GM23248 (cell line): ENCODE results near the gene AKTIP. TPM values are rescaled to one million over a fixed set of nuclear protein-coding genes. Genes with fewer than 3 reads are reported as not detected.

Experiments
- DNase-seq: peaks from one replicate; pipeline ENCODE4 v3.0.0-alpha.2; 2015
- H2AFZ ChIP-seq: fragments of 200-600 bp; sonication (generic); 2 replicates; pipeline ENCODE4 v1.6.1; 2016; ENCODE audit warnings: antibody characterized with exemption
- H3F3A ChIP-seq: fragments of 200-600 bp; sonication (generic); 2 replicates; pipeline ENCODE4 v1.6.1; 2016; ENCODE audit warnings: mild to moderate bottlenecking, antibody characterized with exemption, mixed run types; ENCODE audit not compliant: insufficient read depth
- H3K27ac ChIP-seq: fragments of 200-600 bp; sonication (generic); 2 replicates; pipeline ENCODE4 v1.5.1; 2016; ENCODE audit warnings: mild to moderate bottlenecking
- H3K27me3 ChIP-seq: fragments of 200-600 bp; sonication (generic); replicated peaks from 2 replicates; pipeline ENCODE4 v1.6.1; 2016; ENCODE audit warnings: mild to moderate bottlenecking; ENCODE audit not compliant: insufficient read depth
- H3K36me3 ChIP-seq: fragments of 200-600 bp; sonication (generic); 2 replicates; pipeline ENCODE4 v1.6.1; 2016; ENCODE audit warnings: low read depth, mild to moderate bottlenecking
- H3K4me1 ChIP-seq: fragments of 200-600 bp; sonication (generic); 2 replicates; pipeline ENCODE4 v1.6.1; 2016; ENCODE audit warnings: mild to moderate bottlenecking; ENCODE audit not compliant: insufficient read depth
- H3K4me2 ChIP-seq: fragments of 200-600 bp; sonication (generic); one replicate; pipeline ENCODE4 v1.6.1; 2016; ENCODE audit warnings: mild to moderate bottlenecking; ENCODE audit not compliant: unreplicated experiment
- H3K4me3 ChIP-seq: fragments of 200-600 bp; sonication (generic); 2 replicates; pipeline ENCODE4 v1.5.1; 2016; ENCODE audit warnings: mild to moderate bottlenecking
- H3K79me2 ChIP-seq: fragments of 200-600 bp; sonication (generic); 2 replicates; pipeline ENCODE4 v1.6.1; 2016; ENCODE audit warnings: mild to moderate bottlenecking; ENCODE audit not compliant: insufficient read depth
- H3K9ac ChIP-seq: fragments of 200-600 bp; sonication (generic); 2 replicates; pipeline ENCODE4 v1.6.1; 2016; ENCODE audit warnings: mild to moderate bottlenecking
- H3K9me2 ChIP-seq: fragments of 200-600 bp; sonication (generic); 2 replicates; pipeline ENCODE4 v1.6.1; 2016; ENCODE audit warnings: mixed run types, mild to moderate bottlenecking, moderate library complexity; ENCODE audit not compliant: insufficient read depth
- H3K9me3 ChIP-seq: fragments of 200-600 bp; sonication (generic); one replicate; pipeline ENCODE4 v1.6.1; 2017; ENCODE audit warnings: low read depth
- H4K20me1 ChIP-seq: fragments of 200-600 bp; sonication (generic); 2 replicates; pipeline ENCODE4 v1.6.0; 2016; ENCODE audit not compliant: insufficient read depth
- EZH2 ChIP-seq: fragments of 200-600 bp; sonication (generic); IDR thresholded peaks from 2 replicates; pipeline ENCODE4 v1.6.1; 2018; ENCODE audit warnings: antibody characterized with exemption, mild to moderate bottlenecking; ENCODE audit not compliant: insufficient read depth, poor library complexity, severe bottlenecking
- EZH2phosphoT487 ChIP-seq: fragments of 200-600 bp; sonication (generic); IDR thresholded peaks from 2 replicates; pipeline ENCODE4 v1.6.1; 2018; ENCODE audit warnings: antibody characterized with exemption, moderate library complexity, mild to moderate bottlenecking, low read depth; ENCODE audit not compliant: insufficient read depth
- WGBS, 2 experiments: methylation state at CpG; one replicate each; pipeline ENCODE4 v1.1.6; 2015 to 2017; ENCODE audit warnings: low lambda C conversion rate in 2 of 2, low coverage in 1 of 2; ENCODE audit errors: missing lambda C conversion rate in 2 of 2; 5-methylcytosine and 5-hydroxymethylcytosine counted together
- in situ Hi-C: fragments of 300-500 bp; cut with MboI; formaldehyde crosslinking; loops from 2 replicates; pipeline ENCODE4 v1.15.0; 2020
- polyA plus RNA-seq: library from polyadenylated mRNA; unstranded; fragments of >200 nt; fragmentation: Nextera tagmentation; extraction: Ambion mirVana; gene quantifications from 2 replicates; pipeline ENCODE4 v1.2.1, GENCODE V29; 2016
- total RNA-seq: library from RNA; depleted of rRNA; stranded (reverse); fragments of >200 nt; shearing (Covaris generic); gene quantifications from 2 replicates; pipeline ENCODE4 v1.2.3, GENCODE V29; 2014

The AKTIP gene
- total and polyA plus RNA-seq, 2 experiments from 2014 or later: 16.4 to 23.7 TPM

DNA sequence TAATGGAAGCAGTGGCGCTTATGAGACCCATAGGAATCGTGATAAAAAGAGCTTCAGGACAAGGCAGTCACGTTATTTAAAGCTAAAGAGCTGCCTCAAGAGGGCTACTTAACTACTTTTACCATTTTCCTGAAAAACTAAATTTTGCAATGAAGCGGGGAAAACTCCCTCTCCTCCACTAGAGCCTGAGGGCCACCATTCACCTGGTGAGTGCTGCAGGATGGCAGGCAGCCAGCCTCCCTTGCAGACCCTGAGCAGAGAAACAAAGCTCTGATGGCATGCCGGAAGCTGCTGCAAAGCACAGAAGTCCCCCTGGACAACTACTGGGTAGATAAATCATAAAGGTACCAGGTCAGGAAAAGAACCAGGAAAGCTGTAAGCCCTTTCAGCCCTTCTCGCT, 8.4 kb downstream of the AKTIP start:
- Histone ChIP-seq H4K20me1 (no peaks in the 10 kb centered on the region), H3K9me2 (no peaks in the 10 kb centered on the region), H3K4me1 (no peaks in the 10 kb centered on the region), H3K79me2 (no peaks in the 10 kb centered on the region), H3F3A (no peaks in the 10 kb centered on the region), H3K27me3 (no peaks in the 10 kb centered on the region), H3K27ac (no peak overlapping the region), H2AFZ (no peak overlapping the region), H3K4me2 (no peak overlapping the region), H3K4me3 (no peak overlapping the region), H3K36me3 (peaks cover 59% of the 10 kb centered on the region; the same call in 1 of the 2 replicates), H3K9me3 (no peaks in the 10 kb centered on the region), H3K9ac (no peak overlapping the region)
- TF ChIP-seq EZH2phosphoT487 (no peak), EZH2 (no peak)
- in situ Hi-C loops: no loop called here
- WGBS, 2 experiments: 98 to 99% methylated on average over 6 of the region's 6 CpGs
- no peak for DNase-seq

GRCh38 chr16:53492503-53492902, 10.5 kb downstream of the AKTIP start:
- H3K9ac ChIP-seq: no peak overlapping the region
- no peak overlapping the region for H3K4me2 ChIP-seq
- no peaks in the 10 kb centered on the region for H3K9me2 ChIP-seq
- WGBS, 2 experiments: 98 to 100% methylated on average over 1 of the region's 1 CpG
- H3F3A ChIP-seq: no peaks in the 10 kb centered on the region
- no peaks in the 10 kb centered on the region for H3K27me3 ChIP-seq
- in situ Hi-C loops: no loop called here
- H2AFZ ChIP-seq: no peak overlapping the region
- peaks cover 72% of the 10 kb centered on the region for H3K36me3 ChIP-seq
- H3K27ac ChIP-seq: no peak overlapping the region
- H3K4me1 ChIP-seq: no peaks in the 10 kb centered on the region
- no peaks in the 10 kb centered on the region for H3K9me3 ChIP-seq
- no peak for DNase-seq
- H3K4me3 ChIP-seq: no peak overlapping the region
- no peaks in the 10 kb centered on the region for H3K79me2 ChIP-seq
- TF ChIP-seq EZH2: no peak
- TF ChIP-seq EZH2phosphoT487: no peak
- H4K20me1 ChIP-seq: no peaks in the 10 kb centered on the region

- Histone ChIP-seq H3K79me2 (no peaks in the 10 kb centered on the region), H3K9me2 (no peaks in the 10 kb centered on the region), H3K4me3 (no peak overlapping the region), H4K20me1 (no peaks in the 10 kb centered on the region), H3K4me2 (no peak overlapping the region), H3K4me1 (no peaks in the 10 kb centered on the region), H3K9me3 (no peaks in the 10 kb centered on the region), H3K27me3 (no peaks in the 10 kb centered on the region), H3K36me3 (peaks cover 66% of the 10 kb centered on the region), H3K9ac (no peak overlapping the region), H3F3A (no peaks in the 10 kb centered on the region), H3K27ac (no peak overlapping the region), H2AFZ (no peak overlapping the region)
- in situ Hi-C loops: no loop called here
- DNase-seq: no peak
- TF ChIP-seq EZH2phosphoT487 (no peak), EZH2 (no peak)
- 82 to 90% methylated on average over 1 of the region's 1 CpG for WGBS, 2 experiments
These were observed 13.3 kb downstream of the AKTIP start for GRCh38 chr16:53489755-53490154.

GRCh38 chr16:53486230-53486629, 16.8 kb downstream of the AKTIP start:
- Histone ChIP-seq H3F3A (peaks cover 3% of the 10 kb centered on the region; the same call in 1 of the 2 replicates), H3K4me1 (no peaks in the 10 kb centered on the region), H3K79me2 (no peaks in the 10 kb centered on the region), H3K27ac (no peak overlapping the region), H2AFZ (no peak overlapping the region), H3K4me2 (no peak overlapping the region), H3K27me3 (no peaks in the 10 kb centered on the region), H4K20me1 (no peaks in the 10 kb centered on the region), H3K9me3 (no peaks in the 10 kb centered on the region), H3K36me3 (peaks cover 44% of the 10 kb centered on the region), H3K9me2 (no peaks in the 10 kb centered on the region), H3K4me3 (no peak overlapping the region), H3K9ac (no peak overlapping the region)
- no peak for DNase-seq
- in situ Hi-C loops: no loop called here
- no peak for TF ChIP-seq EZH2phosphoT487

GRCh38 chr16:53484542-53484941, 18.5 kb downstream of the AKTIP start:
- Histone ChIP-seq H3K4me3 (no peak overlapping the region), H3K4me1 (no peaks in the 10 kb centered on the region), H3K36me3 (peaks cover 41% of the 10 kb centered on the region), H3K9me3 (no peaks in the 10 kb centered on the region), H3F3A (peaks cover 3% of the 10 kb centered on the region; the same call in 1 of the 2 replicates), H2AFZ (no peak overlapping the region), H3K79me2 (no peaks in the 10 kb centered on the region), H3K9me2 (no peaks in the 10 kb centered on the region), H3K9ac (no peak overlapping the region), H3K27me3 (no peaks in the 10 kb centered on the region), H4K20me1 (no peaks in the 10 kb centered on the region), H3K27ac (no peak overlapping the region), H3K4me2 (no peak overlapping the region)
- 73 to 75% methylated on average over 2 of the region's 2 CpGs for WGBS, 2 experiments
- in situ Hi-C loops: no loop called here
- TF ChIP-seq EZH2 (no peak), EZH2phosphoT487 (no peak)
- no peak for DNase-seq
